Right lung (tissue), 10 donors: ENCODE data around the gene GSDME. TPM values are rescaled to one million over a fixed set of nuclear protein-coding genes. Genes with fewer than 3 reads are reported as not detected.
"Not testable (repeated sequence)": the region's sequence is repeated elsewhere in the genome, so short reads cannot be mapped to it uniquely, and the experiment has no call there.

Experiments
- DNase-seq, 2 donors: peaks; one replicate each; pipeline ENCODE4 v3.0.0-alpha.2; 2013
- long read RNA-seq, 8 donors: transcript quantifications; one replicate each; lab custom pipeline, GENCODE V29; 2026
- polyA plus RNA-seq, 5 donors: library from polyadenylated mRNA; unstranded; fragments of 120-200 nt; gene quantifications; one replicate each; pipeline versions ENCODE4 v1.2.1 to v1.2.3, GENCODE V29; 2013; ENCODE audit warnings: inconsistent platforms in 1 of 5, low replicate concordance in 1 of 5; ENCODE audit not compliant: insufficient read length in 5 of 5, insufficient read depth in 1 of 5

GSDME gene
- 10 to 100 TPM in 4 of 5 donors, 1 to 10 TPM in 1; 9.3 to 16.7 (median 12.1) TPM for polyA plus RNA-seq
- long read RNA-seq, donor 1, full-length matches to known transcripts: 5 of 5 reads
- long read RNA-seq, donor 1, partial matches to known transcripts: 0 of 5 reads
- long read RNA-seq, donor 1, other reads (novel, unspliced or antisense): 0 of 5 reads
- long read RNA-seq, donor 2, full-length matches to known transcripts: 7 of 7 reads
- long read RNA-seq, donor 2, partial matches to known transcripts: 0 of 7 reads
- long read RNA-seq, donor 2, other reads (novel, unspliced or antisense): 0 of 7 reads
- long read RNA-seq, donor 3, full-length matches to known transcripts: 5 of 5 reads
- long read RNA-seq, donor 3, partial matches to known transcripts: 0 of 5 reads
- long read RNA-seq, donor 3, other reads (novel, unspliced or antisense): 0 of 5 reads
- long read RNA-seq, donor 4, partial matches to known transcripts: 0 of 1 reads
- long read RNA-seq, donor 4, other reads (novel, unspliced or antisense): 0 of 1 reads
- long read RNA-seq, donor 5, full-length matches to known transcripts: 2 of 2 reads
- long read RNA-seq, donor 5, partial matches to known transcripts: 0 of 2 reads
- long read RNA-seq, donor 5, other reads (novel, unspliced or antisense): 0 of 2 reads
- long read RNA-seq, donor 6, partial matches to known transcripts: 0 of 5 reads
- long read RNA-seq, donor 6, other reads (novel, unspliced or antisense): 0 of 5 reads
- long read RNA-seq, donor 7, partial matches to known transcripts: 8 of 8 reads
- long read RNA-seq, donor 7, other reads (novel, unspliced or antisense): 0 of 8 reads
- long read RNA-seq, donor 8, partial matches to known transcripts: 0 of 2 reads
- long read RNA-seq, donor 8, other reads (novel, unspliced or antisense): 0 of 2 reads

DNA sequence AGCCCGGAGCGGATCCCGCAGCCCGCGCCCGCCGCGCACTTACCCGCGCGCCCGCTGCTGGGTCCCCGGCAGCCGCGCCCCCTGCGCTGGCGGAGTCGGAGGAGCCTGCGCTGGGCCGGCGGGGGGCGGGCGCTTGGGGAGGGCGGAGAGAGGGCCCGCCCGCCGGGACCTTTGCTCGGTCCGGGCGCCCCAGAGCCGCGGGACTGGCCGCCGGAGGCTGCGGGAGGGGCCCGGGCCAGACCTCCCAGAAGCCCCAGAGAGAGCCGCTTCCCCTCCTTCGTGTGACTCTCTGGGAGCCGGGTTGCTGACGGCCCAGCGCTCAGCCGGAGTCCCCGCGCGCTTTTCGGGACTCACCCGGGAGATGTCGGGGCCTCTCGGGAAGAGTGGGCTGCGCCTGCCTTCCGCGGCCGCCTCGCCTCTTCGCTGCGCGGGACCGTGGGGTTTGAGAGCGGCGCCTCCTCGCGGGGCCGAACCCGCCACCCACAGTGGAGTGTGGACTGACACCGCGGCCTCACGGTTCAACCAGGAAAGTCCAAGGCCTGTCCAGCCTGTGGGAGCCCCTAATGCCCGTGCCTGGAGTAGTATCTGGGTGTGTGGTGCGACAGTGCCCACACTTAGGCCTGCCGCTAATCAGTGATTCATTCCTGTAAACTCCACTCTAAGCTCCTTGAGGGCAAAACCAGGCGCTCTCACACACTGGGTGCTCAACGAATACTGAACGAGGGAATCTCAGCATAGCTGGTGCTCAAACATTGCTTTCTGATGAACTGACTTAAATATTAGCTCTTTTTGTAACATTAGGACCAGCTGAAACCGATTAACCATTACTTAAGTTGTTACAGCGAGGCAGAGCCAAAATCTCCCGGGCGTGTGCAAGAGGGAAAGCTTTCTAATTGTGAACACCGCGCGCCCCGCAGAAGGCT lies at the start of gene GSDME:
Gene GSDME, minus strand, starts transcription at position 112 of the 923 bp plus-strand sequence. CDS start 7,690 bp downstream, outside the sequence.
- peak; percentile 18 to 60 for DNase-seq

DNA sequence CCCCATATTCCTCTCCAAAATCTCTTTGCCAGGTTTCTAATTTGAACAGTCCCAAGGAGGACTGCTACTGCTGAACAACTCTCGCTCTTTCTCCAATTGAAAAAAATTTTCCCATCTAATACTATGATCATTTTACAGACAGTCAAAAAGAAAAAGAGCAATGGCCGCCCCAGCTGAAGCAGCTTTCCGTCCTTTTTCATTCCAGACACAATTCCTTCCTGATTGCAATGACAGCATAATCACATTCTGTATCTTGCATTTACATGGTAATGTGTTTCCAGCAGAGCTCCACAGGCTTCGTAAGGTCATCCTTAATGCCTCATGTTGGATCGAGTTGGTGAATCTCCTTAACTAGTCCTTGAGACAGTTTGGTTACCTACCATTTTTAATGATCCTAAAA lies 45.0 kb upstream of the GSDME start:
- no peak for DNase-seq

DNA sequence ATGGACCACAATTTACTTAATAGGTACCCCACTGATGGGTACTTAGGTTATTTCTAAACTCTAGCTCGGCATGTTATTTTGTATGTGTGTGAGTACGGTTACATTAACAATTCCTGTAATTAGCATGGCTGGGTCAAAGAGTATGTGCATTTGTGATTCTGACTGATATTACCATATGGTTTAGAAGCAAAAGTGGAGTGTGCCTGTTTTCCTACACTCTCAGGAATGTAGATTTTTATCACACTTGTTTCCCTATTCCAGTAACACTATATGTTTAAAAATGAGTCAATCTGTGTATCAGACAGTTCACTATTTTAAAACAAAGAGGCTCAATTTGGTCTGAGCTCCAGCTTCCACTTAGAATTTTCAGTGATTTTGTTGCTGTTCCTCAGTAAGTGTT lies 44.6 kb upstream of the GSDME start:
- DNase-seq: no peak

DNA sequence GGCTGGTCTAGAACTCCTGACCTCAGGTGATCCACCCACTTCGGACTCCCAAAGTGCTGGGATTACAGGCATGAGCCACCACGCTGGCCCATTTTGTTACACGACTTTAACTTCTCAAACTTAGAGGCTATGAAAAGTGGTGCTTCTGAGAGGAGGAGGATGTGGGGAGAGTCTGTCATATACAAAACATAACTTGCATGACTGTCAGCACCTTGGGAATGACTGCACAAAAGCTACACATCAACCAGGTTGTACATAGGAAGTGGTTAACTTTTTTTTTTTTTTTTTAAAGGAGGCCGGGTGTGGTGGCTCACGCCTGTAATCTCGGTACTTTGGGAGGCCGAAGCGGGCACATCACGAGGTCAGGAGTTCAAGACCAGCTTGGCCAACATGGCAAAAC lies 43.4 kb upstream of the GSDME start:
- no peak for DNase-seq

DNA sequence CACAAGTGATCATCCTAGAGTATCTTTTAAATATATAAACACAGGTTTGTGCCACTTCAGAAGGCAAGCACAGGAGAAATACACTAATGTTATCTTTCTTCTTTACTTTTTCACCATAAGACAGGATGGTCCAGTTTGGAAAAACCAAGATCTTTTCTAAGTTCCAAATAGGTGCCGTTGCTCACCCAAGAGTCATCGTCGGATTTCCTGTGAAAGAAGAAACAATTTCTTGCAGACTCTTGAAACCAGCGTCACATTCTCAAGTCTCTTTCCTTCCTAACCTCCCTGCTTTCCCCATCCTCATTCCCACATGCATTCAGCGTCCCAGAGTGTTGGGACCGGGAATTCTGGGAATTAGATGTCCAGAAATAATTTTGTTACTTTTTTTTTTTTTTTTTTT lies 42.8 kb upstream of the GSDME start:
- no peak for DNase-seq

DNA sequence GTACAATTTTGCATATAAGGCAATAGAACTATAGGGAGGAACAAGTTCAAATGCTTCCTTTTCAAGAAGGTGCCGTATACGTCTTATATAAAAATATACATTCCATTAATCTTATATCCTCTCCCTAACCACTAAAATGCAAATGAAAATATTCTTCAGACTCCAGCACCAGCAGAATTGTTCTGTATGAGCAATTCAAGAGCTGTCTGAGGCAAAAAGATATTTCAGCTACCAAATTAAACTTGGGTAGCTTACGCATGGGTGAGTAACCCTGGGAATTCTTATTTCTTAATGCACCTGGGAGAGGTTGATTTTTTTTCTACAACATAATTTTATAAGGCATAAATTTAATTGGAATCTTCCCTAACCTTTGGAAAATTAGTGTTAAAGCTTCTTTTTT lies 42.2 kb upstream of the GSDME start:
- no peak for DNase-seq

DNA sequence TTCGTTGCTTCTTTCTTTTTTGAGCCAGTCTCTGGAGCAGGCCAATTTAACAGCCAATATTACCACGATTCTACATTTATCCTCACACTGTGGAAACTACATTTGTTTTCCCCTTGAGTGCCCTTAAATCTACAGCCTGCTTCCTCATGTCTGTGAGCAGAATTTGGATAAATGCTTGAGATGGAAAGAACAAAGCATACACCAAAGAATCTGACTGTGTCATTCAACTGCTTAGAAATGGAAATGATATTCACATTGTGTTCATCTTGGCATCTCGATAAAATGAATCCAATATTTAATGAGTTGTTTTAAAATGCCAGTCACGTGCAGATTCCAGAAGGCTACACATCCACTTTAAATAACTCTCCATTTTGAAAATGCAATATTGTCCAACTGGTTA lies 41.0 kb upstream of the GSDME start:
- DNase-seq: no peak

DNA sequence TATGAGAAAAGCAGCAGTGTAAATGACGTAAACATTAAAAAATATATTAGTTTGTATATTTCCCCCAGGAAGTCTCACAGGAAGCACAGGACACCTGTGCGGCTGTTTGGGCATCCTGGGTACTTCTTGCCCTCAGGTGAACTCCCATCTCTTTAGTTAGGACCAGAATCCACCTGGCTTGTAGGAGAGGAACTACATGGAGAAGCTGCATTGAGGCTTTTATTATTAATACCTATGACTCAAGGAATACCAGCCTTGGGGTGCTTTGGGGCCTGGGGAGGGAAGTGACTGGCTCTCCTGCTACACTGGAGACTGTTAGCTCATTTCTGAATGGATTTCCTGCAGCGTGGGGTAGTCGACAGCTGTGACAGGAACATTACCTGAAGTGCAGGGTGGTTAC lies 40.0 kb upstream of the GSDME start:
- no peak for DNase-seq

DNA sequence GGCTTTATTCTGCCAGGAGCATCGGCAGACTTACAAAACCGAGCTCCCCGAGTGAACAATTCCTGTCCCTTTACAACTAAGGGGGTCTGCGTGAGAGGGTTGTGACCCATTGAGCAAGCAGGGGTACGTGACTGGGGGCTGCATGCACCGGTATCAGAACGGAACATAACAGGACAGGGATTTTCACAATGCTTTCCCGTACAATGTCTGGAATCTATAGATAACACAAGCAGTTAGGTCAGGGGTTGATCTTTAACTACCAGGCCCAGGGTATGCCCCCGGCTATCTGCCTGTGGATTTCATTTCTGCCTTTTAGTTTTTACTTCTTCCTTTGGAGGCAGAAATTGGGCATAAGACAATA lies 38.1 kb upstream of the GSDME start:
- no peak for DNase-seq

DNA sequence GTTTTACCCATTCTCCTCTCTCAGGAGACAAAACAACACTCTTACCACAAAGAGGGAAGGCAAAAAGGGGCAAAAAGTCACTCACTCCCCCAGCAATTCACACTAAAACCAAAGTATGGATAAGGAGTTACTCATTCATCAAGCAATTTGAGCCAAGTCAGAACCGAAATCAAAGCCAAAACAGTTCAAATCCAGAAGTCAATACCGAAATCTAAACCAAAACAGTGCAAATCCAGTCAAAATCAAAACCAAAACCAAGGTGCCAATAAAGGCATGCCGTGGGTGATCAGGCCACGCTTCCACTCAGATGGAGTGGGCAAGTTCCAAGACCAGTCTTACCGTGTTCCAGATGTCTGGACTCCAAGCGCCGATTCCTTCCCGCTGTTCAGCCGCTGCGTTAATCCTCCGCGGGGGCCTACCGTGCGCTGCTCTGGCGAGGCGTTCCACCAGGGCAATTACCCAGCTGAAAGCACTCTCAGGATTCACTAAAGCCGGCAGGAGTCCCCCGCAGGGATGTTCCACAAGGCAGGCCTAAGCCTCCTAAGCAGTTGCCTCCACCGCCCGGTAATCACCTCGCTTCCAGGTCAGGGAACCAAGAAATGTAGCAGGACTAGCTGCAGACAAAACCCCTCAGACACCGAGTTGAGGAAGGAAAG lies 37.6 kb upstream of the GSDME start:
- not testable (repeated sequence) for DNase-seq

DNA sequence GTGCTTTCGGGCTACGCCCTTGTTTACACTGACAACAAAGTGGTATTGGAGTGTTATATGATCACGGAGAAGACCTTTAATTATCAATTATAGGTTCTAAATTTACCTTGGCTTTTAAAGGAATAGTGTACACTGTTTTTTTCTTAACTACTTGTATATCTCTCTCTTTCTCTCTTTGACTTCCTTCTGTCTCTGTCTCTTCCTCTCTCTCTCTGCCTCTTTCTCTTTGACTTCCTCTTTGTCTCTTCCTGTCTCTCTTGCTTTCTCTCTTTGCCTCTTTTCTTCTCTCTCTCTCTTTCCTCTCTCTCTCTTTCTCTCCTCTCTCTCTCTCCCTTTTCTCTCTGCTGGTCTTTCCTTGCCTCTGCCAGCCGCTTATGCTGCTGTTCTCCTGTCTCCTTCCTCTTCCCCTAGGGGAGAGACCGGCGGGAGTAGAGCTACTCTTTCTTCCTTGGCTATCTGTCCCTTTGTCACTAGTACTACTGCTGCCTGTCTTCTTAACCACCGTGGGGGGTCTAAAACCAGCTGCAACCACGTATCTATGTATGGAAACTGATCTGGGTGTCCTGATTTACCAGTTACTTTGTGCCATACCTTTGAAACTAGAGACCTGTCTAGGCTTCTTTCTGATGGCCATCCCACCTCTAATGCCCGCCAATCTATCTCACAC lies 36.9 kb upstream of the GSDME start:
- DNase-seq: no peak

DNA sequence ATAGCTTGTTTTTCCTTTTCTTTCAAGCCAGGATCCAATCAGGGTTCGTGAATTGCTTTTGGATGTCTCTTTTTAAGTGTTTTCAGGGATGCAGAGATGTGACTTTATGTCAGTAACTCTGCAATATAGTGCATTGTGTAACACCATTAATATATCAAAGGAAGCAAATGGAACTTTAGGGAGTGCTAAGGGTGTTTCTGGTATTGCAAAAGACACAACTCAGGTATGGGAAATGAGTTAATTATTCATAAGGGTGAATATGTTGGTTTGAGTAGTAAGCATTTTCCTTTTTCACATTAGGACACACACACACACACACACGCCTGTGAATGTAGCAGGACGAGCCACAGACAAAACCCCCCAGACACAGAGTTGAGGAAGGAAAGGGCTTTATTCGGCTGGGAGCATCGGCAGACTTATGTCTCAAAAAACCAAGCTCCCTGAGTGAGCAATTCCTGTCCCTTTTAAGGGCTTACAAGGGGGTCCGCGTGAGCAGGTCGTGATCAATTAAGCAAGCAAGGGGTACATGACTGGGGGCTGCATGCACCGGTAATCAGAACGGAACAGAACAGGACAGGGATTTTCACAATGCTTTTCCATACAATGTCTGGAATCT lies 31.8 kb upstream of the GSDME start:
- DNase-seq: no peak

DNA sequence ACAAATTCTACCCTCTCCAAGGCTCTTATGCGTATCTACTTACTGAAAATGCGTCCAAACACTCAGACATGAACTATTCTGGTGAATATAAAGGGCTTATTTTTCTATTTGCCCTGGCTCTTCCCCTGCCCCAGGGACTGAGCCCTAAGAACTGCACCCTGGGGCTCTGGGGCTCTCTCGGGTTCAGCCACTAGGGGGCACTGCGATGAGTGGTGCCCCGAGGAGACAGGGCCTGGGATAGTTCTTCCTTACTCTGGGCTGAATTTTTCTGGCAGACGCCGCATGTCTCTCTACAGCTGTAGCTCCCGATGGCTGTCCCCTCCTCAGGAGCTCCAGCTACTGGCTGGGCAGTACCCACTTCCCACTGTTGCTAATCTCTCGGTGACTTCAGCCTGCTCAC lies 30.8 kb upstream of the GSDME start:
- DNase-seq: no peak

DNA sequence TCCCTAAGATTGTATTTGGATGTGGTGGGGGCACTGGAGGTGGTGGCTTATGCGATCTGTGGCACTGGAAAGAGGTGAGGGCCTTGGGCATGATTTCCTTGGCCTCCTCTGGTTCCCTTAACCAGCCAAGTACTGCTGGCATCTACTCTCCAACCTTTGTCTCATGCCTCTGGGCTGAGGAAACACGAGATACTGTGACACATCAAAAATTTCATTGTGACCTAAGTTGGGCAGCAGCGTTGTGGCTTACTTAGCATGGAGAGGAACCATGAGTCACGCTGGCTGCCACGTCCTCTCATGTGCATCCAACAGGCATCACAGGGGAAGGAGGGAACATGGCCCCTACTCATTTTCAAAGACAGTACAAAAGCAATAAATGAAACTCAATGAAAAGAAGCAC lies 29.7 kb upstream of the GSDME start:
- no peak for DNase-seq

DNA sequence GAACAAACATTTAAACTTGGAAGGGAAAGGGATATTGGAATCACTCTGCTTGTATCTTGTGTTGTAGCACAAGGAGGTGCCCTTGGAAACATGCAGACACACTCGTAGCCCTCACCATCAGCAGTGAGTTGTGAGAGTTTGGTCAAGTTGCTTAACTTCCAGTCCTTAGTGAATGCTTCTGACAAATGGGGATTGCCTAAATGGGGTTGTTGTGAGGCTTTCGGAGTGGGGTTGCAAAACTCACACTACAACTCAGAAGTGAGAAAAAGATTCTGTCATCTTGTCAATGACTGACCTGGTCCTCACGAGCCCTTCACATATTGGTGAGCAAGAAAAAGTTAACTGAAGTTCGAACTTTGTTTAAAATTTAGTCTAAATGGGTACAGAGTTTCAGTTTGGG lies 29.0 kb upstream of the GSDME start:
- no peak for DNase-seq

DNA sequence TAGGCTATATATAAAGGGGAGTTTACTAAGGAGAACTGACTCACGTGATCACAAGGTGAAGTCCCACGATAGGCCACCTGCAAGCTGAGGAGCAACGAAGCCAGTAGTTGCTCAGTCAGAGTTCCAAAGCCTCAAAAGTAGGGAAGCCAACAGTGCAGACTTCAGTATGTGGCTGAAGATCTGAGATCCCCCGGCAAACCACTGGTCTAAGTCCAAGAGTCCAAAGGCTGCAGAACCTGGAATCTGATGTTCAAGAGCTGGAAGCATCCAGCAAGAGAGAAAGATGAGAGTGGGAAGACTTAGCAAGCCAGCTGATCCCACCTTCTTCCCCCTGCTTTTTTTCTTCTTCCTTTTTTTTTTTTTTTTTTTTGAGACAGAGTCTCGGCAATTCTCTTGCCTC lies 27.0 kb upstream of the GSDME start:
- DNase-seq: no peak

DNA sequence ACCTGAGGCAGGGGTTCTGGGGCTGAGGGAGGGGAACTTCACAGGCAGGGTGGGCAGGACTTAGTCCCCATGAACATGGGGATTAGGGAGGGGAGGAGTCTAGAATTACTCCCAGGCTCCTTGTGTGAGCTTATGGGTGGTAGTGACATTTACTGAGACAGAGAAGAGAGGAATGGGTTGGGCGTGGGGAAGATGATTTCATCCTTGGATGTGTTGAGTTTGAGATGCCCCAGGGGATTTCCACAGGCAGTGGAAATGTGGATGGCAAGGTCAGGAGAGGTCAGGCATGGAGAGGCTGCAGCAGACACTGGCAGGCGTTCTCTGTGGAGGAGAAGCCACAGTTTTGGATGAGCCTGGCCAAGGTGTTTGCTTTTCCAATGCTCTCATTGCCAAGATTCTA lies 26.4 kb upstream of the GSDME start:
- DNase-seq: no peak

DNA sequence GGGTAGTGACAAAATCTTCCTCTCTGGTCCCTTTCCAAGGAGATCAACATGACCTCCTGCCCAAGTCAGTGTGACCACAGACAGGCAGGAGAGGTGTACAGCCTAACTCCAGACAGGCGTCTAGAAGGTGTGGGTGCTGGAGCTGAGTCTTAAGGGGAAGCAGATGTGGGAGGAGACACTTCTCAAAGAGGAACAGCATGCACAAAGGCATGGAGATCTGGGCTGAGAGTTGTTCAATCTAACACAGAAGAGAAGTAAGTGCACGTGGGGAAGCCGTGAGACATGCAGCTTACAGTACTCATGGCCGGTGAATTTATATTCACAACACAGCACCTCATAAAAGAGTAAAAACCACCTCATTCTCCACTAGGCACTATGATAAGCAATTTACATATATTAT lies 23.8 kb upstream of the GSDME start:
- DNase-seq: no peak

DNA sequence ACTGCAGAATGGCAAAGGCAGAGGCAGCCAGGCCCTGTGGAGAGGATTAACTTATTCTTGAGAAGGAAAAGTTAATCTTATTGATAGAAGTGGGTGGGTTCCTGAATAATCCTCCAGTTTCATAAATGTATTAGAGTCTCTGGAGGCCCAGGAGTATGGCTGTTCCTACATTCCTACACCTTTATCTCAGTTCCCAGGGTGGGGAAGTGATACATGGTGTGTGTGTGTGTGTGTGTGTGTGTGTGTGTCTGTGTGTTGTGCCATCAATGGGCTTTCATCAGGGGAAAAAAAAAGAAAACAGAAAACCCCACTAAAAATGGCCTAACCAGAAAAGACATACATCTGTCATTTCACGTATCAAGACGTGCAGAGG lies 22.0 kb upstream of the GSDME start:
- DNase-seq: no peak

DNA sequence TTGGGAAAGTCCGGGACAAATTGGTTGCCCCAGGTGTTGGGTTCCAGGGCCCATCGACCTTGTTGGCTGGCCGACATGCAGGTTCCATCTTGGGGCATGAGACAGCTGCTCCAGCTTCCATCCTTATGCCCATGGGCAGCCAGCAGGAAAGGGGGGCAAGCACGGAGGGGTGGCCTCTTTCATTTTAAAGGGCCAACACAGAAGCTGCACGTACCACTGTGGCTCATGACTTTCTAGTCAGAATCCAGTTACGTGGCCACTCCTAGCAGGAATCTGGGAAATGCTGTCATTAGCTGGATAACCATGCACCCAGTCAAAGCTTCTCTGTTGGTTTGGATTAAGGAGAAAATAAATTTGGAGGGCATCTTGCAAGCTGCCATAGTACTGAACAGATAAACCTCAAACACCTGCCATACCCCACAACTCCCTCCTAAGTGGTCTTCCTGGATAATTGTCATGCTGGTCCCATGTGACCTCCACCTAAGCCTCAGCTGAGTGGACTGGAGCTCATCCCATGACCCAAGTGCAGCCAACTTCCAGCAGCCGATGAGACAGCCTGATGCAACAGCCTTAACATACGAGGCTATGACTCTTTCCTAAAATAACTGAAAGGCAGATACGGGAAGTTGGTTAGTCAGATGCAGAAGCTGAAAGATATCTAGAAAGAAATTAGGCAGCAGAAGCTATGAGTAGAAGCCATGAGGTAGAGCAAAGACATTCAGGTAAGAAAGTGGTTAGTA lies 21.4 kb upstream of the GSDME start:
- no peak for DNase-seq
